ENCODE measurements around the gene RCOR1.

Gene RCOR1

GRCh38 chr14:102723650-102724049 is 131.2 kb downstream of the RCOR1 start:
- DNase-seq (ENCODE audit: low read depth, low spot score): no peak

- DNase-seq (ENCODE audit: low read depth, low spot score): no peak
Measured at GRCh38 chr14:102726191-102726949, 133.9 kb downstream of the RCOR1 start.

GRCh38 chr14:102727336-102728095 is 135.1 kb downstream of the RCOR1 start:
- no peak for DNase-seq (ENCODE audit: low read depth, low spot score)

GRCh38 chr14:102728501-102728900 is 136.1 kb downstream of the RCOR1 start:
- no peak for DNase-seq (ENCODE audit: low read depth, low spot score)

GRCh38 chr14:102729268-102729667 is 136.8 kb downstream of the RCOR1 start:
- DNase-seq (ENCODE audit: low read depth, low spot score): no peak

GRCh38 chr14:102729825-102730224 is 137.4 kb downstream of the RCOR1 start:
- DNase-seq (ENCODE audit: low read depth, low spot score): no peak

GRCh38 chr14:102731101-102731870 is 138.8 kb downstream of the RCOR1 start:
- no peak for DNase-seq (ENCODE audit: low read depth, low spot score)

- no peak for DNase-seq (ENCODE audit: low read depth, low spot score)
Measured at GRCh38 chr14:102731871-102732800, 139.7 kb downstream of the RCOR1 start.

GRCh38 chr14:102732924-102733323 is 140.5 kb downstream of the RCOR1 start:
- no peak for DNase-seq (ENCODE audit: low read depth, low spot score)

GRCh38 chr14:102733326-102733725 is 140.9 kb downstream of the RCOR1 start:
- no peak for DNase-seq (ENCODE audit: low read depth, low spot score)

GRCh38 chr14:102734436-102734835 is 142.0 kb downstream of the RCOR1 start:
- DNase-seq (ENCODE audit: low read depth, low spot score): no peak

- DNase-seq (ENCODE audit: low read depth, low spot score): no peak
Measured at GRCh38 chr14:102736956-102737355, 144.5 kb downstream of the RCOR1 start.

- DNase-seq (ENCODE audit: low read depth, low spot score): no peak
Measured at GRCh38 chr14:102737402-102738372, 145.2 kb downstream of the RCOR1 start.

GRCh38 chr14:102738373-102739189 is 146.1 kb downstream of the RCOR1 start:
- no peak for DNase-seq (ENCODE audit: low read depth, low spot score)

GRCh38 chr14:102739190-102739469 is 146.7 kb downstream of the RCOR1 start:
- DNase-seq (ENCODE audit: low read depth, low spot score): no peak

- DNase-seq (ENCODE audit: low read depth, low spot score): no peak
Measured at GRCh38 chr14:102746634-102747438, 154.4 kb downstream of the RCOR1 start.

- no peak for DNase-seq (ENCODE audit: low read depth, low spot score)
Measured at GRCh38 chr14:102748806-102749205, 156.4 kb downstream of the RCOR1 start.

Data from activated naive CD8-positive, alpha-beta T cell treated with anti-CD3 and anti-CD28 coated beads, Interleukin-2, amount 50 U/mL, for 16 hours (primary cell).